ENCODE results near the gene FRMD7. TPM values are rescaled to one million over a fixed set of nuclear protein-coding genes. Genes with fewer than 3 reads are reported as not detected.
A peak's percentile ranks its signal among the peaks of the same experiment; 100 is the strongest.

Gene FRMD7, protein sequence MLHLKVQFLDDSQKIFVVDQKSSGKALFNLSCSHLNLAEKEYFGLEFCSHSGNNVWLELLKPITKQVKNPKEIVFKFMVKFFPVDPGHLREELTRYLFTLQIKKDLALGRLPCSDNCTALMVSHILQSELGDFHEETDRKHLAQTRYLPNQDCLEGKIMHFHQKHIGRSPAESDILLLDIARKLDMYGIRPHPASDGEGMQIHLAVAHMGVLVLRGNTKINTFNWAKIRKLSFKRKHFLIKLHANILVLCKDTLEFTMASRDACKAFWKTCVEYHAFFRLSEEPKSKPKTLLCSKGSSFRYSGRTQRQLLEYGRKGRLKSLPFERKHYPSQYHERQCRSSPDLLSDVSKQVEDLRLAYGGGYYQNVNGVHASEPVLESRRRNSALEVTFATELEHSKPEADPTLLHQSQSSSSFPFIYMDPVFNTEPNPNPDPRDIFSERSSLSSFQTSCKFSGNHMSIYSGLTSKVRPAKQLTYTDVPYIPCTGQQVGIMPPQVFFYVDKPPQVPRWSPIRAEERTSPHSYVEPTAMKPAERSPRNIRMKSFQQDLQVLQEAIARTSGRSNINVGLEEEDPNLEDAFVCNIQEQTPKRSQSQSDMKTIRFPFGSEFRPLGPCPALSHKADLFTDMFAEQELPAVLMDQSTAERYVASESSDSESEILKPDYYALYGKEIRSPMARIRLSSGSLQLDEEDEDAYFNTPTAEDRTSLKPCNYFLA
- not detected in 2 replicates for total RNA-seq (ENCODE audit: low replicate concordance)

DNA sequence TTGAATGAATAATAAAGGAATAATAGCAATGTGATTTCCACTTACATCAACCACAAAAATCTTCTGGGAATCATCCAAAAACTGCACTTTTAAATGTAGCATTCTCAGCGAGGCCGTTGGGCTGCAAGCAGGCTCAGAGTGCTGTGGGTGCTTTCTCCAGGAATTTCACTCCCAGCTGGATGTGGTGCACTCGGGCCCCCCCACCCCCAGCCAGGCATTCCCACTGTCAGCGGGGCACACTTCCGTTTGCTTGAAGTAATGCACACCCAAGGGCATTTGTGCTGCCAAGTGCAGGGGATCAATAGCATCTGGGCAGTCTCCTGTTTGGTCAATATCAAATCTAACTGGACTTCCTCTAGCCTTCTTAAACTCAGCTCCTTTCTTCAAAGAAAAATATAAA is at the start of gene FRMD7:
Gene FRMD7 (minus strand): TSS at position 278 of the 400 bp plus-strand sequence. CDS start 176 bp downstream, at position 102.
- DNase-seq (ENCODE audit: low read depth): no peak
- TF ChIP-seq, protein P1, sequence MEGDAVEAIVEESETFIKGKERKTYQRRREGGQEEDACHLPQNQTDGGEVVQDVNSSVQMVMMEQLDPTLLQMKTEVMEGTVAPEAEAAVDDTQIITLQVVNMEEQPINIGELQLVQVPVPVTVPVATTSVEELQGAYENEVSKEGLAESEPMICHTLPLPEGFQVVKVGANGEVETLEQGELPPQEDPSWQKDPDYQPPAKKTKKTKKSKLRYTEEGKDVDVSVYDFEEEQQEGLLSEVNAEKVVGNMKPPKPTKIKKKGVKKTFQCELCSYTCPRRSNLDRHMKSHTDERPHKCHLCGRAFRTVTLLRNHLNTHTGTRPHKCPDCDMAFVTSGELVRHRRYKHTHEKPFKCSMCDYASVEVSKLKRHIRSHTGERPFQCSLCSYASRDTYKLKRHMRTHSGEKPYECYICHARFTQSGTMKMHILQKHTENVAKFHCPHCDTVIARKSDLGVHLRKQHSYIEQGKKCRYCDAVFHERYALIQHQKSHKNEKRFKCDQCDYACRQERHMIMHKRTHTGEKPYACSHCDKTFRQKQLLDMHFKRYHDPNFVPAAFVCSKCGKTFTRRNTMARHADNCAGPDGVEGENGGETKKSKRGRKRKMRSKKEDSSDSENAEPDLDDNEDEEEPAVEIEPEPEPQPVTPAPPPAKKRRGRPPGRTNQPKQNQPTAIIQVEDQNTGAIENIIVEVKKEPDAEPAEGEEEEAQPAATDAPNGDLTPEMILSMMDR (IDR thresholded peaks at IDR 0.05; ENCODE audit: insufficient read depth, low read length): no peak

DNA sequence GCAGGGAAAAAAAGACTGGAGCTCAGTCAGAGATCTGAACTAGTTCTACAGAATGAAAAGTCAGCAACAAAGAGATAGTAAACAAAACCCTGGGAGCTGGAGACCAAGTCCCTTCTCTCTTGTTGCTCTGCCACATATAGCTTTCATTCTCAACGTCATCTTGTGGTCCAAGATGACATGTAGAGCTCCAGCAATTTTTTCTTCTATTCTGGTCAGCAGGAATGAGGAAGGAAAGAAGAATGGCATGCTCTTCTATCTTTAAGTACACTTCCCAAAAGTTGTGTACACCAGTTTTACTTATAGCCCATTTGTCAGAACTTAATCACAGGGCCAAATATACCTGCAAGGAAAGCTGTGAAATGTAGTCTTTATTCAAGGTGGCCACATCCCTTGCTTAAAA is 45.8 kb upstream of the FRMD7 start:
- TF ChIP-seq, protein P1 (IDR thresholded peaks at IDR 0.05; ENCODE audit: insufficient read depth, low read length): no peak
- no peak overlapping the region for H3K4me3 ChIP-seq (ENCODE audit: low read depth, low read length)
- no peak for DNase-seq (ENCODE audit: low read depth)

More for the DNA sequence above, at the start of gene FRMD7:
- H3K4me3 ChIP-seq (ENCODE audit: low read depth, low read length): no peak within 1 kb of the TSS

DNA sequence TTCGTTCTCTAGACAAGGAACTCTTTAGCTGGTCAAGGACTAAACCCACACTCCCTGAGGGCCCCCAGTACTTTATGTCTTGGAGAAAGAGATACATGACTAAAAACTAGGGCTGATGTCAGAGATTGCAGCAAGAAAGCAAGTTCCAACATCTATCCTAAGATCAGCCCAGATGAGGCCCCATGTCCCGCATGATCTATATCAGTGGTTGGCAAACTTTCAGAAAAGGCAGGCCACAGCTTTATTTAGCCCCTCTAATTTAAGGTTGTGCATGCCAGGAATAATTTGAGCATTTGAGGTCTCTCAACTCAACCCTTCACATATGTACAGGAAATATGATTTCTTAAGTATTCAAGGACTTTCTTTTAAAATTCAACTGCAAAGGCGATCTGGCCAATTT is 44.1 kb upstream of the FRMD7 start:
- DNase-seq (ENCODE audit: low read depth): no peak
- TF ChIP-seq, protein P1 (IDR thresholded peaks at IDR 0.05; ENCODE audit: insufficient read depth, low read length): no peak
- H3K4me3 ChIP-seq (ENCODE audit: low read depth, low read length): no peak overlapping the region

DNA sequence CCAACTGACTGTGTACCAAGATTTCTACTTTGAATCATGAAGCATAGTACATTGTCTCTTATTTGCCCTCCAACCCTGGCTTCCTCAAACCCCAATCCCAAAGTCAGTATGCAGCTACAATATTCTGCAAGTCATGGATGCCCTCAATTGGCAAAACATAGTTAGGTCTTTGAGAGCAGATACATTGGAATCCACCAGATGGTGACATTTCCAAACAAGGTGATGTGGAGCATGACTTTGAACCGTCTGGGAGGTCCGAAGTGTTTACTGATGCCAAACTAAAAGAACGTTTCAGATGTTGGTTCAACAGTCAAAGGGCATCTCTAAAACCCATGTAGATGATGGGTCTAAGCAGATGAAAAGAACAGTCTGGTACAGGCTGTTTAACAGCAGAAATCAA is 43.7 kb upstream of the FRMD7 start:
- H3K4me3 ChIP-seq (ENCODE audit: low read depth, low read length): no peak overlapping the region
- peak; percentile 2 for DNase-seq (ENCODE audit: low read depth)
- TF ChIP-seq, protein P1 (IDR thresholded peaks at IDR 0.05; ENCODE audit: insufficient read depth, low read length): peak; percentile 3

DNA sequence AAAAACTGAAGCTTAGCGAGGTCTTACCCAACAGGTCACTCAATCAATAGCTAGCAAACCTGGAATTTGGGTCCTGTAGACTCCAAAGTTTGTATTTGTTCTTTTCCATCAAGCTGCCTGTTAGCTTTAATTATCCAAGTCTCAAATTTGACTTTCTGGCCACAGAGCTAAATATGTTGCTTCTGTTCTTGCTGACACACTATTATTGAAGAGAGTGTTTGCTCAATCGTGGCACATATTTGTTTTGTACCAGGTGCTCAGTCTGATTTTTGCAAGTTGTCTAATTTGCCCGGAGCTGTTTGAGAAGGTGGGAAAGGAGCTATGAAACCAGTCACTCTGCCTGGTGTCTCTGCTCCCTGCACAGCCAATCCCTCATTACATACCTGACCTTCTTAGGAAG is 41.7 kb upstream of the FRMD7 start:
- no peak overlapping the region for H3K4me3 ChIP-seq (ENCODE audit: low read depth, low read length)
- no peak for DNase-seq (ENCODE audit: low read depth)
- TF ChIP-seq, protein P1 (IDR thresholded peaks at IDR 0.05; ENCODE audit: insufficient read depth, low read length): no peak

DNA sequence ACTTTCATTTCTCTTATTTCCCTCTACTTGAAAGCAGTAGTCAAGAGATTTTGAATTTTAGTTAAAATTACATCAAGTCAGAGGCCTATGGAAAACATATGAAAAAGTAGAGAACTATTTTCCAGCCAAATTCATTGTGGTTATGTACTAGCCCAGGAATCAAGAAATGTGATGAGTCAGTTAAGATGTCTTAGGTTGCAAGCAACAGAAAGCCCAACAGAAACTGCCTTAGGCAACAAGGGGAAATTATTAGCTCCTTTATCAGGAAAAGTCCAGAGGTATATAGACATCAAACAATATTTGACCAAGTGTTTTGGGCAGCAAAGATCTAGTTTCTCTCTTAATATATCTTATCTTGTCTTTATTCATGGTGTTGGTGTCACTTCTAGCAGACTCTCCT is 37.8 kb upstream of the FRMD7 start:
- H3K4me3 ChIP-seq (ENCODE audit: low read depth, low read length): no peak overlapping the region
- DNase-seq (ENCODE audit: low read depth): no peak
- TF ChIP-seq, protein P1 (IDR thresholded peaks at IDR 0.05; ENCODE audit: insufficient read depth, low read length): no peak
